ENCODE results near the gene TTC39B.

Gene TTC39B

GRCh38 chr9:15249981-15250380, 57.0 kb downstream of the TTC39B start:
- H3K4me3 ChIP-seq (ENCODE audit: low read length), result no peak overlapping the region
- TF ChIP-seq, protein P1, sequence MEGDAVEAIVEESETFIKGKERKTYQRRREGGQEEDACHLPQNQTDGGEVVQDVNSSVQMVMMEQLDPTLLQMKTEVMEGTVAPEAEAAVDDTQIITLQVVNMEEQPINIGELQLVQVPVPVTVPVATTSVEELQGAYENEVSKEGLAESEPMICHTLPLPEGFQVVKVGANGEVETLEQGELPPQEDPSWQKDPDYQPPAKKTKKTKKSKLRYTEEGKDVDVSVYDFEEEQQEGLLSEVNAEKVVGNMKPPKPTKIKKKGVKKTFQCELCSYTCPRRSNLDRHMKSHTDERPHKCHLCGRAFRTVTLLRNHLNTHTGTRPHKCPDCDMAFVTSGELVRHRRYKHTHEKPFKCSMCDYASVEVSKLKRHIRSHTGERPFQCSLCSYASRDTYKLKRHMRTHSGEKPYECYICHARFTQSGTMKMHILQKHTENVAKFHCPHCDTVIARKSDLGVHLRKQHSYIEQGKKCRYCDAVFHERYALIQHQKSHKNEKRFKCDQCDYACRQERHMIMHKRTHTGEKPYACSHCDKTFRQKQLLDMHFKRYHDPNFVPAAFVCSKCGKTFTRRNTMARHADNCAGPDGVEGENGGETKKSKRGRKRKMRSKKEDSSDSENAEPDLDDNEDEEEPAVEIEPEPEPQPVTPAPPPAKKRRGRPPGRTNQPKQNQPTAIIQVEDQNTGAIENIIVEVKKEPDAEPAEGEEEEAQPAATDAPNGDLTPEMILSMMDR (conservative IDR thresholded peaks at IDR 0.05; ENCODE audit: low read depth, low read length), result no peak
- DNase-seq (ENCODE audit: low read depth), result no peak

DNA sequence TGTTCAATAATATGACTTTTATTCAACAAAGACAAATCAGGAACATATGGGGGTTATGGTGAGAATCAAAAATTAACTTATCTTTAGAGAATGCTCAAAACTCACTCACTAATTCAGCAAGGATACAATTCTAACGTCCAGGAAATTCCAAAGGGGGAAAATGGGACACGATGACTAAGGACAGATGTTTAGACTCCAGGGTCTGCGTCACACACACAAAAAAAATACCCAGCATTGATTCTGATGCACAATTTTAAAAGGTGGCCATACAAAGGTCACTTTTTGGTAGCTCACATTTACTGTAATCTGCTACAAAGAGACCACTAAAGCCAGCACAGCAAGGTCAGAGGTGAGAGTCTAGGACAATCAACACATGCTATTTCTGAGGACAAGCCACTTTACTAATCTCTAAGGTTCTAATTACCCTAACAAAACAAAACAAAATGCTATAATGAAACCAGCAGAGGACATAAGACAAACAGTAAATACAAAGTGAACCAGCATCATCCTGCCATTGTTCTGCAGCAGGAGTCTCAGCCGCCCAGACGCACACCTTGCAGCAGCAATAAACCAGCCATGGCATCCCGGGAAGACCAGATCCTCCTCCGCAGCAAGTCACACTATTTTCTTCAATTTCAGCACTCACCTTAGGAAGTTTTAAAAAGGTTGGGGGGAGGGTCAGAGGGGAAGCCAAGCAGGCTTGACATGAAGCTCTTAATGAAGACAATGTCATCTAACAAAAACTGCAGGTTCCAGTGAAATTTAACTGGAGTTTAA, 57.8 kb downstream of the TTC39B start:
- TF ChIP-seq, protein P1 (conservative IDR thresholded peaks at IDR 0.05; ENCODE audit: low read depth, low read length), result no peak
- no peak overlapping the region for H3K4me3 ChIP-seq (ENCODE audit: low read length)
- no peak for DNase-seq (ENCODE audit: low read depth)

- no peak overlapping the region for H3K4me3 ChIP-seq (ENCODE audit: low read length)
- TF ChIP-seq, protein P1 (conservative IDR thresholded peaks at IDR 0.05; ENCODE audit: low read depth, low read length), result no peak
- DNase-seq (ENCODE audit: low read depth), result no peak
Observed at GRCh38 chr9:15248621-15249020, 58.4 kb downstream of the TTC39B start.

DNA sequence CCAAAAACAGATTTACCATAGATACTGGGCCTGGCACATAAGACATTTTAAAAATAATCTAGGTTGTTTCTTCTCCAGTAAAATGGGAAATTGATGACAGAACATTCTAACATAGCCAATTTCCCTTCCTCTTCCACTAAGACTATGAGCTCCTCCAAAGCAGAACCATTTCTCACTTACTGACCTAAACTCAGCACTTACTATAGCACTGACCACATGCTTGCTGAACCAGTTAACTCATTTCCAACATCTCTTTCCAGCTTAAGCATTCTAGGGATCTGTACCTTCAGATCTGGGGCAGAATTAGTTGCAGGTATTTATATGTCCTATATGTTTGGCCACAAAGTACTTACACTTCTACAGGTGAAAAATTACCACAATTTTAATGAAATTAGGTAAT, 58.9 kb downstream of the TTC39B start:
- TF ChIP-seq, protein P1 (conservative IDR thresholded peaks at IDR 0.05; ENCODE audit: low read depth, low read length), result no peak
- H3K4me3 ChIP-seq (ENCODE audit: low read length), result no peak overlapping the region
- no peak for DNase-seq (ENCODE audit: low read depth)

DNA sequence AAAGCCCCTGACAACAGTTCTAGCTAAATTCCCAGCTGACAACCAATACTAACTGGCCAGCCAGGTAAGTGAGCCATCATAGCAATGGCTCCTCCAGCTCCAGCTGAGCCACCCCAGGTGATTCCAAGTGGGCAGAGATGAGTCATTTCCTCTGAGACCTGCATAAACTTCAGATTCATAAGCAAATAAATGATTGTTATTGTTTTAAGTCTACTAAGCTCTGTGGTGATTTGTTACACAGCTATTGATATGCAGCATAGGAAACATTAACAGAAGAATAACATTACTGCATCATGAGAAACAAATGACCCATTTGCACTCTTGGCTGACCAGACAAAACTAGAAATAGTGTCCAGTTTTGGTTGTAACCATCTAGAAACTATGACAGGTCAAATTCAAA, 60.3 kb downstream of the TTC39B start:
- no peak overlapping the region for H3K4me3 ChIP-seq (ENCODE audit: low read length)
- no peak for DNase-seq (ENCODE audit: low read depth)
- TF ChIP-seq, protein P1 (conservative IDR thresholded peaks at IDR 0.05; ENCODE audit: low read depth, low read length), result no peak

GRCh38 chr9:15246243-15246642, 60.8 kb downstream of the TTC39B start:
- no peak for DNase-seq (ENCODE audit: low read depth)
- TF ChIP-seq, protein P1 (conservative IDR thresholded peaks at IDR 0.05; ENCODE audit: low read depth, low read length), result no peak
- H3K4me3 ChIP-seq (ENCODE audit: low read length), result no peak overlapping the region

- DNase-seq (ENCODE audit: low read depth), result no peak
- TF ChIP-seq, protein P1 (conservative IDR thresholded peaks at IDR 0.05; ENCODE audit: low read depth, low read length), result no peak
- H3K4me3 ChIP-seq (ENCODE audit: low read length), result no peak overlapping the region
Observed at GRCh38 chr9:15244001-15244441, 63.0 kb downstream of the TTC39B start.
